HG03520 (cell line): Measurements from ENCODE around the gene NEIL1.

Experiments used
- ATAC-seq: cut with Tn5 transposase; IDR thresholded peaks from one replicate; pipeline ENCODE4 v1.9.1; 2021; ENCODE audit warnings: mild to moderate bottlenecking, moderate library complexity; ENCODE audit not compliant: unreplicated experiment

Gene NEIL1

DNA sequence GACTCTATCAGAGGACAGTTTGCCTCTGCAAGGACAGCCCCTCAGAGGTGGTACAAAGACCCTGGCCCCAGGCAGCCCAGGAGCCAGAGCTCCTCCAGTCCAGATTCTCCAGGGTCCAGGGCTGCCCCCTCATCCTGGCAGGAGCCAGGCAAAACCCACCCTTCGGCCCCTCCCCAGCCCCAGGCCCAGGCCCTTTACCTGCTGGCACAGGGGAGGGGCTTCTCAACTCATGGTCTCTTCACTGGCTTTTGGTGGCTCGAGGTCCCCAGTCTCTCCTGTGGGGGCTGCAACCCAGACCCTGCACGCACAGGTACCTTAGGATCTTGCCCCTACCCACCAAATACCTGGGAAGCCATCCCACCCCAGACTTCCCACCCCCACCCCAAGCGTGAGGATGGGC lies 8.5 kb downstream of the NEIL1 start:
- ATAC-seq, result no peak

GRCh38 chr15:75356006-75356405 lies 9.2 kb downstream of the NEIL1 start:
- no peak for ATAC-seq

DNA sequence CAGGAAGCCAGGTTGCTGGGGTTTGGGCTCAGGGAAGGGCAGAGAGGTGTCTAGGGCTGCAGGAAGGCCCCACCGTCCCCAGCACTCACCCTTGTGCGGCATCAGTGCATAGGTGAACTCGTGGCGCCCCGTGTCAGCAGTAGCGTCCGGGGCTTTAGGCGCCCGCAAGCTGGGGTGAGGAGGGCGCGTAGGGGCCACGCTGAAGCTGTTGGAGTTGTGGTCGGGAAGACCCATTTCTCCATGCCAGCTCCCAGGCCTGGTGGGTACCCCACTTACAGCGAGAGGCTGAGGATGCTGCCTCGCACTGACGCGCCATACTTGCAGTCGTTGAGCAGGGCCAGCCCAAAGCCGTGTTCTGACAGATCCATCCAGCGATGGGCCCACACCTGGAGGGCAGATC lies 9.7 kb downstream of the NEIL1 start:
- no peak for ATAC-seq

- ATAC-seq, result no peak
These were observed 11.3 kb downstream of the NEIL1 start for GRCh38 chr15:75357976-75358673.

DNA sequence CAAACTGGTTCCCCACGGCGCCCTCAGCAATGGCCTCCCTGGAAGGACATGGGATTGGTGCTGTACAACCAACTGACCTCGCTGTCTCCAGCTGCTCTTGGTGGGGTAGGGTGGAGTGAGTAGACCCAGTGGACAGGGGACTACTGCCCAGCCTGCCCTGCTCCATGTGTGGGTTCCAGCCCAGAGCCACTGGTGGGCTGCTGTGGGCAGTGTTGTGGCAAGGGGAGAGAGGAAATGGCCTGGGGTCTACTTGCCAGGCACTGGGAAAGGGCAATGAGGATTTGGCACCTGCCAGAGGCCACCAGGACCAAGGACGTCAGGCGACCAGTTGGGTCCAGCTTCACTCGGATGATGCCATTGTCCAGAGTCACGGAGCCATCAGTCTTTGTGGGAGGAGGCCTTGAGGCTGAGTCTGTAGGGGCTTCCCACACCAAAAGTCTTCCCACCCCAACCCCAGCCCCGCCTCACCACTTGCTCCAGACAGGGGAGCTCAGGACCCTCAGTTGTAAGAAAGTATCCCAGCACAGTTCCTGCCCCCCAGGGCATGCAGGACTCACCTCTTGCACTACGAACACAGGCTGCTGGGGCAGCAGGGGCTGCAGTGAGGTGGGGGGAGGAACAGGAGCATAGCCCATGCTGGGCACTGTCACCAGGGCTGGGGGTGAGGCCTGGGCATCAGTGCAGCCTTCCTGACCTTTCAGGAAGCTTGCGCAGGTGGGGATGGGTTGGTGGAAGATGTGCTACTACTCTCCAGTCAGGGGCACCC lies 12.1 kb downstream of the NEIL1 start:
- no peak for ATAC-seq

- ATAC-seq, result no peak
These were observed 12.9 kb downstream of the NEIL1 start for GRCh38 chr15:75359537-75360250.

GRCh38 chr15:75360391-75360790 lies 13.6 kb downstream of the NEIL1 start:
- ATAC-seq, result no peak

DNA sequence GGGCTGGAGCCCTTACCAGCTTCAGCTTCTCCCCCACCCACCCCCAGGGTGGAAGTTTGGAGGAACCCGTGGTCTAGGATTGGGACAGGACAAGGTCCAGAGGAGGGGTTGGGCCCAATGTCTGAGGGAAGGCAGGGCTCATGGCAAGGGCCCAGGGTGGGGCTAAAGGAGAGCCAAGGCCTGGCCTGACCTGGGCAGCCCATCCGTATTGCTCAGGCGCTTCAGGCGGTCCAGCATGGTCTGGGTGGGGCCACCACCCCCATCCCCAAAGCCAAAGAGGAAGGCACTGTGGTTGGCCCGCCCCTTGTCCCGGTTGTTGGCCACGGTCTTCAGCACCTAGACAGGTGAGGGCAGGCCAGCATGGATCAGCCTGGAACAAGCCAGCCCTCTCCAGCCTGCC lies 14.0 kb downstream of the NEIL1 start:
- no peak for ATAC-seq

DNA sequence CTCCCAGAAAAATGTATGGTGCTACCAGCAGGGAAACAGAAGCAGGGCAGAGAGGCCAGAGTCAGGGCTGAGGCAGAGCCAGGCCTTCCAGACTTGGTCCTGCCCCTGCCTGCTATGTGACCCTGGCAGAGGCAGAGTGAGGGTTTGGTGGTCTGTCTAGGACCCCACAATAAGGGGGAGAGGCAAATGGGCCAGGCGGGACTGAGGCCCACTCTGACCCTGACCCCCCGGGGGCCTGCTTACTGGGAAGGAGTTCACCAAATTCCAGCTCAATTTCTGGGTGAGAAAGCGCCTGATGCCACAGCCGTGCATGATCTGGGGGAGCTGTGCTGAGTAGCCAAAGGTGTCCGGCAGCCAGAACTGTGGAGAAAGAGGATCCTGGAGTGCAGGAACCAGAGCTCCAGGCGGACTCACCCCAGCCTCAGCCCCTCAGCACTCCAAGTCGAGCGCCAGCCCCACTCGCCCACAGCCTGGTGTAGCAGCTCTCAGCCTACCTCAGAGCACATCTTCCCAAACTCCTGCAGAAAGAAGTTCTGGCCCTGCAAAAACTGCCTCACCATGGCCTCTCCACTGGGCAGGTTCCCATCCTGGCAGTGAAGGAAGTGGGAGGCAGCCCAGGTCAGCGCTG lies 14.6 kb downstream of the NEIL1 start:
- no peak for ATAC-seq

DNA sequence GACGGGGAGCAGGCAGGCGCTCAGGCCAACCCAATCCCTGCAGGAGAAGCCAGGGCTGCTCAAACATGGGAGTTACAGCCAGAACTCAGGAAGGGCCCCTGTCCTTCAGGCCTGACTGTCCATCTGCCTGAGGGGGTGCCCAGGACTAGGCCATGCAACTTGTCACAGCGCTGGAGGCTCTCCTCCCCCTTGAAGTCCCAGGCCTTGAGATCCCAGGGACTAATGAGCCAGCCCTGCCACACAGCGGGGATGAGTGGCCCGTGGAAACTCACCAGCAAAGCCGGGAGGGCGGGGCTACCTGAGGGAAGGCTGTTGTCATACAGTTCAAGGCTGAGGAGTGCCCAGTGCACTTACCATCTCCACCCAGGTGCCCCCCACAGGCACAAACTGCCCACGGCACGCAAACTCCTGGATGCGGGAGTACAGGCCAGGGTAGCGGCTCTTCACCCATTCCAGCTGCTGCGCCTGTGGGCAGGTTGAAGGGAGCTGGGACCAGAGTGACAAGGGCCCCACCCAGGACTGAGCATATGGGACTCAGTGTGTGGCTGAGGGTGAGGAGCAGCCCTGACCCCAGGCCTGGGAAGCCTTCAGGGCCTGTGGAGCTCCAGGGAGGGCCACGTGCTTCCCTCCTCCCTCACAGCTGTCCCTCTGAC lies 15.3 kb downstream of the NEIL1 start:
- ATAC-seq, result no peak

- no peak for ATAC-seq
These were observed 15.9 kb downstream of the NEIL1 start for GRCh38 chr15:75362642-75363249.

DNA sequence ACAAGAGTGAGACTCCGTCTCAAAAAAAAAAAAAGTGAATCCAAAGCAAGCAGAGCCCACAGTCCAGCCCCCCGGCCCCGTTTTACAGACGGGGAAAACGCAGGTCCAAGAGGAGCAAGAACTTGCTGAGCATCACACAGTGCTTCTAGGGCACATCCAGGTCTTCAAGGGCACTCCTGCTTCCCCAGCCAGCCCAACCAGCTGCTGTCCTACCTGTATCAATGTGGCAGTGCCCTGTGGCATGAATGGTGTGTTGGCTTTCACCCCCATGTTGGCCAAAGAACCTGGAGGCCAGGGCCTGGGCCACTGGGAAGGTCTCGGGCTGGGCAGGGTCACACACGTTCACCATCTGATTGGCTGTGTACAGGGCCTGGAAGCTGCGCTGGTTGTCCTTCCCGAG lies 16.9 kb downstream of the NEIL1 start:
- no peak for ATAC-seq

DNA sequence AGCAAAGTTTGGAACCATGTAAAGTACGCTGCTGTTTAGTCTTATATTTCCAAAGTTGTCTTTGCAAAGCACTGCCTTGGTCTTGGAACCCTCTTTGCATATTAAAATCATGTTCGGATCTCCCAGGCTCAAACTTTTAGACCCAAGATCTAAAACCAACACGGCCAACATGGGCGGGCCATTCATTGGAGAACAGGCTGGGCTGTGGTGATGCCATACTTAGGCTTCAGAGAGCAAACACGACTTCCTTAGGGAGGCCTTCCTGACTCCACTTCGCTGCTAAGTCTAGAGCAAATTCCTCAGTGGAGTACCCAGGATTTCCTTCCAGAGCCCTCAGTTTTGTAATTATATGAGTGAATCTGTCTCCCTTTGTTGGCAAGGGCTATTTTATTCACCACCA lies 18.0 kb downstream of the NEIL1 start:
- no peak for ATAC-seq

DNA sequence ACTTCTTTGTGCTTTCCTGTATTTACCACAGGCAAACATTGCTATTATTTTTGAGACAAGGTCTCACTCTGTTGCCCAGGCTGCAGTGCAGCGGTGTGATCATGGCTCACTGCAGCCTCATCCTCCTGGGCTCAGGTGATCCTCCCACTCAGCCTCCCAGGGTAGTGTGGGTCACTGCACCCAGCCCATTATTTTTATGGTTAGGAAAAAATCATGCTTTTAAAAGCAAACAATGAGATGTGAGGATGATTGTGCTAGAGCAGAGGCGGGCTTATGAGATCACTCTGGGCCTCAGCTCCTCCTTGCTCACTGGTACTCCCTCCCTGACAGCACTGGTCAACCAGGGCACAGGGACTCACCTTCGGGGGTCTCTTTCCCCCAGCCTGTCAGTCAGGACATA lies 19.3 kb downstream of the NEIL1 start:
- no peak for ATAC-seq

GRCh38 chr15:75367006-75367405 lies 20.2 kb downstream of the NEIL1 start:
- no peak for ATAC-seq

DNA sequence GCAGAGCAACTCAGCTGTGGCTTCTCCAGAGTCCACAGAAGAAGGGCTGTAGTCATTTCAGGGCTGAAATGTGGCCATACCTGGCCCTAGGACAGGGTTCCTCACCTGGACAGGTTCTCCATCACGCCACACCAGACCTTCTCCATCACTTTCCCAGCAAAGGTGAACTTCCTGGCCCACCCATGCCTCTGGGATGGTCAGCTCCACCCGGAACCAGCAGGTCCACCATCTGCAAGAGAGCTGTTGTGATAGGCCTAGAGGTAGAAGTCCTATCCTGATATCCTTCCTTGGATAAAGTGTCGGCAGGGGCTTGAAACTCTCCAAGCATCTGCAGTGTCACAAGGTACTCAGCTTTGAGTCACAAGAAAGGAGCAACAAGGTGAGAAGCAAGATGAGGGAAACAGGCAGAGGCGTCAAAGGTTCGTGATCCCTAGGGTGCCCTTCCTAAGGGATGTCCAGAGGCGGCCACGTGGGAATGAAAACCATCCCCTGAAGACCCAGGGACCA lies 20.6 kb downstream of the NEIL1 start:
- no peak for ATAC-seq

DNA sequence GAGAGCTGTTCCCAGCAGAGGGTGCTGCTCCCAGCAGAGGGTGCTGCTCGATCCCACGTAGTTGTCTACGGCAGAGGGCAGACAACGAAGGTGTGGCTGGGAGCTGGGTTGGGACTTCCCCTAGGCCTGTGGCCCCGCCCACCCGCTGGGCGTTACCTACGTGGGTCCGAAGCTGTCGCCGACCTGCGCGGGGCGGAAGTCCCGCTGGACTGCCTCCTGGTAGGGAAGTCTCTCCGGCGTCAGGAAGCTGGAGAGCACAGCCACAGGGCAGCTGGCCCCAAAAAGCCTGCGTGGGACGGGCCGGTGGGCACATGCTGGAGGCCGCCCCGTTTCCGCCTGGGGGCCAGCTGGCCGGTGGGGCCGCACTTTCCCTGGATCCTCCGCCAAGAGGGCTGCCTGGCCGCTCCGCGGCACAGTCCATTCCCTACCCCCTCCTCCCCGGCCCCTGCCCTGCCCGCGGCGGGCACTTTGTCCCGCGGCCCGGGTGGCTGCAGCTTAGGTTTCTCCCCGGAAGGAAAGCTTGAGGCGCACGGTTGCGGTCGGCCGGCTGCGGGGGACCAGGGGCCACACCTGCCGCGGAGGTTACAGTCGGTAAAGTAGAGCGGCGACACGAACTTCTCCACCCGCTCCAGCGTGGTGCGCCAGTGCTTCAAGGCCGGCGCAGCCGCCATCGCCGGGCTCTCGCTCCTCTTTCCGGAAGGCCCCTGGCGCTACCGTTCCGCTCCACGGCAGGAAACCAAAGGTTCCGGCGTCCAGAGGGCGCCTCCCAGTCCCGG lies 21.3 kb downstream of the NEIL1 start, which contains the start of gene MAN2C1:
Gene MAN2C1, minus strand, starts transcription at position 695 of the 776 bp plus-strand sequence. Its CDS starts 24 bp downstream, at position 671.
- ATAC-seq, result peak; percentile 82

DNA sequence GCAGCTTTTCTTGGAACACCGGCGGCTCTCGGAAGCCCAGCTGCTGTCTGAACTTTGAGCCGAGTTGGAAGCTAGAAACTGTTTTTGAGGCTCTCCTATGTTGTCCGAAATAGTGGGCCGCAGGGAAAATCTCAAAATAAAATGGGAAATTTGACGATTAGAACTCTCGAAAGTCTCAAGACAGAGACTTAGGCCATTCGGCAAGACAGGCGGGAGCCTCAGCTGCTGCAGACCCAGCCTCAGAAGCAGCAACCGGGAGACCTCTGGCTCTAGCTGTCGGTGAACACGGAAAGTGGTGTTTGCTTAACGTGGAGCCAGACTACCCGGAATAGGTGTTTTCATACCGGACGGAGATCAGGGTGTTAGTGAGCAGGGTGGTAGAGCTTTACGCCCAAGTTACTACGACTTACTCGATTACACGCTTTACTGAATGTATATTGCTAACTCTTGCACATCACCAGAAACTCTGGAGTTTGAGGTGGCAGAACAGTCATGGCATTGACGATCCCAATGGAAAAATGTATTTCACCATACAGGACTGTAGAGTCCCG lies 21.9 kb downstream of the NEIL1 start:
- no peak for ATAC-seq
